SW480 (cell line): ENCODE measurements around the gene ANGPTL8.

Source experiments
- DNase-seq: peaks from one replicate; pipeline ENCODE4 v3.0.0-alpha.2; 2016; ENCODE audit warnings: low spot score

ANGPTL8 gene

GRCh38 chr19:11291415-11291814 is 52.0 kb downstream of the ANGPTL8 start:
- DNase-seq = no peak
